CD14-positive monocyte (primary cell): ENCODE data around the gene POR. TPM values are rescaled to one million over a fixed set of nuclear protein-coding genes. Genes with fewer than 3 reads are reported as not detected.

ENCODE experiments used
- DNase-seq, 3 donors: peaks; one replicate each; pipeline ENCODE4 v3.0.0-alpha.2; 2011 to 2022
- H2AFZ ChIP-seq: 2 replicates; pipeline ENCODE4 v1.6.0; 2012; ENCODE audit warnings: mild to moderate bottlenecking, low read depth, low read length, inconsistent platforms; ENCODE audit not compliant: insufficient read depth, poor library complexity, severe bottlenecking
- H3K27ac ChIP-seq, 2 donors: 1 replicate in 1 of 2; 2 replicates in 1 of 2; pipeline ENCODE4 v1.5.1; 2012 to 2013; ENCODE audit warnings: low read length in 2 of 2, control low read depth in 1 of 2, inconsistent platforms in 1 of 2, low read depth in 1 of 2, mild to moderate bottlenecking in 1 of 2
- H3K27me3 ChIP-seq, 2 donors: one replicate each; pipeline versions ENCODE4 v1.6.0 to v1.6.1; 2011 to 2013; ENCODE audit warnings: low read length in 2 of 2; ENCODE audit not compliant: control insufficient read depth in 2 of 2, insufficient read depth in 2 of 2
- H3K36me3 ChIP-seq, 2 donors: replicated peaks in 1 of 2; 1 replicate in 1 of 2; 2 replicates in 1 of 2; pipeline versions ENCODE4 v1.5.1 to v1.6.1; 2012 to 2013; ENCODE audit warnings: low read length in 2 of 2, control low read depth in 1 of 2, inconsistent platforms in 1 of 2, mild to moderate bottlenecking in 1 of 2; ENCODE audit not compliant: insufficient read depth in 2 of 2, control insufficient read depth in 1 of 2
- H3K4me1 ChIP-seq, 2 donors: 1 replicate in 1 of 2; 2 replicates in 1 of 2; pipeline versions ENCODE4 v1.5.1 to v1.6.1; 2012 to 2013; ENCODE audit warnings: low read length in 2 of 2, control low read depth in 1 of 2, inconsistent platforms in 1 of 2, mild to moderate bottlenecking in 1 of 2, moderate library complexity in 1 of 2; ENCODE audit not compliant: insufficient read depth in 2 of 2, control insufficient read depth in 1 of 2
- H3K4me2 ChIP-seq: replicated peaks from 2 replicates; pipeline ENCODE3; 2012; ENCODE audit warnings: low read length, moderate library complexity, mild to moderate bottlenecking; ENCODE audit not compliant: poor library complexity, severe bottlenecking; ENCODE audit errors: extremely low read depth
- H3K4me3 ChIP-seq, 3 experiments: fragments of 200-600 bp in 1 of 3; sonication (generic) in 1 of 3; replicated peaks in 1 of 3; 1 replicate in 2 of 3; 2 replicates in 1 of 3; pipeline ENCODE4 v1.5.1; 2011 to 2013; ENCODE audit warnings: low read length in 3 of 3, mild to moderate bottlenecking in 3 of 3, control low read depth in 2 of 3, low read depth in 2 of 3, inconsistent platforms in 1 of 3, moderate library complexity in 1 of 3
- H3K79me2 ChIP-seq: 2 replicates; pipeline ENCODE4 v1.6.0; 2012; ENCODE audit warnings: mild to moderate bottlenecking, control low read depth, inconsistent platforms, low read length, moderate library complexity; ENCODE audit not compliant: insufficient read depth
- H3K9ac ChIP-seq: 2 replicates; pipeline ENCODE4 v1.6.0; 2017; ENCODE audit warnings: low read length, mild to moderate bottlenecking; ENCODE audit not compliant: insufficient read depth, poor library complexity, severe bottlenecking
- H3K9me3 ChIP-seq, 2 donors: replicated peaks in 1 of 2; 1 replicate in 1 of 2; 2 replicates in 1 of 2; pipeline versions ENCODE4 v1.5.1 to v1.6.1; 2012 to 2013; ENCODE audit warnings: low read length in 2 of 2, control low read depth in 1 of 2; ENCODE audit not compliant: control insufficient read depth in 1 of 2, insufficient read depth in 1 of 2
- H4K20me1 ChIP-seq: 2 replicates; pipeline ENCODE4 v1.6.0; 2012; ENCODE audit warnings: mild to moderate bottlenecking, low read length, control low read depth, moderate library complexity; ENCODE audit not compliant: insufficient read depth
- H3K27ac Mint-ChIP-seq, 7 donors: one replicate each; pipeline ENCODE4 v1.8.0; 2020; ENCODE audit warnings: mild to moderate bottlenecking in 7 of 7, mixed read lengths in 7 of 7, moderate library complexity in 6 of 7, inconsistent platforms in 2 of 7
- H3K27me3 Mint-ChIP-seq, 3 donors: one replicate each; pipeline ENCODE4 v1.8.0; 2021 to 2022; ENCODE audit warnings: low read depth in 3 of 3, mild to moderate bottlenecking in 3 of 3, mixed read lengths in 3 of 3, moderate library complexity in 3 of 3, inconsistent platforms in 1 of 3
- H3K36me3 Mint-ChIP-seq, 2 donors: one replicate each; pipeline ENCODE4 v1.8.0; 2020; ENCODE audit warnings: mixed read lengths in 2 of 2, inconsistent platforms in 1 of 2, mild to moderate bottlenecking in 1 of 2
- H3K4me1 Mint-ChIP-seq: one replicate; pipeline ENCODE4 v1.8.0; 2020; ENCODE audit warnings: mild to moderate bottlenecking, mixed read lengths
- H3K4me3 Mint-ChIP-seq, 2 donors: one replicate each; pipeline ENCODE4 v1.8.0; 2020; ENCODE audit warnings: mild to moderate bottlenecking in 2 of 2, mixed read lengths in 2 of 2, moderate library complexity in 1 of 2
- H3K9me3 Mint-ChIP-seq, 7 donors: one replicate each; pipeline ENCODE4 v1.8.0; 2020 to 2022; ENCODE audit warnings: mixed read lengths in 7 of 7, mild to moderate bottlenecking in 6 of 7, moderate library complexity in 6 of 7, inconsistent platforms in 2 of 7
- CTCF ChIP-seq: fragments of 200-600 bp; IDR thresholded peaks from one replicate; pipeline ENCODE4 v1.8.0; 2022; ENCODE audit warnings: antibody characterized with exemption, mild to moderate bottlenecking
- WGBS: methylation state at CpG from one replicate; pipeline ENCODE4 v1.1.5; 2013; ENCODE audit warnings: missing lambda C conversion rate; ENCODE audit not compliant: insufficient coverage; 5-methylcytosine and 5-hydroxymethylcytosine counted together
- intact Hi-C, 2 donors: fragments of 100-400 bp; cut with micrococcal nuclease; formaldehyde crosslinking; loops; one replicate each; pipeline versions ENCODE4 v1.15.0 to v1.15.1; 2023
- polyA plus RNA-seq, 3 donors: library from polyadenylated mRNA; depleted of rRNA in 1 of 3; unstranded in 2 of 3; stranded (reverse) in 1 of 3; fragments of 300-500 nt in 2 of 3; fragments of >200 nt in 1 of 3; fragmentation: Illumina TruSeq in 2 of 3; gene quantifications; 1 replicate in 2 of 3; 2 replicates in 1 of 3; pipeline ENCODE4 v1.2.3, GENCODE V29; 2012 to 2021

Gene POR
- polyA plus RNA-seq, 3 donors, result 90.5 to 102 (median 98.1) TPM

GRCh38 chr7:75969704-75970498 is 54.9 kb downstream of the POR start:
- Histone ChIP-seq H3K27me3 (no peaks in the 10 kb centered on the region), H3K4me1 (peaks cover 33 to 35% of the 10 kb centered on the region in 2 donors), H3K4me3 (no peak overlapping the region), H3K36me3 (peaks cover 21 to 45% of the 10 kb centered on the region in 2 donors), H3K27ac (no peak overlapping the region), H3K79me2 (no peaks in the 10 kb centered on the region), H4K20me1 (peaks cover 56% of the 10 kb centered on the region), H3K9ac (no peak overlapping the region), H3K9me3 (no peaks in the 10 kb centered on the region), H3K4me2 (no peak overlapping the region), H2AFZ (no peak overlapping the region)
- DNase-seq, result no peak
- WGBS, result 97% methylated on average over 24 of the region's 30 CpGs
- intact Hi-C loops, result loop anchor here in 1 of 2 donors (5.0 kb wide), 1 partner anchor 53 kb away; the partner anchor contains the start of gene POR
- Mint-ChIP-seq H3K36me3 (peaks cover 58 to 74% of the 10 kb centered on the region in 2 donors), H3K4me1 (peaks cover 37% of the 10 kb centered on the region), H3K27me3 (peaks cover 0 to 3% (median 2%) of the 10 kb centered on the region in 3 donors), H3K27ac (peak overlapping the region in 1 of 7 donors; percentile 69), H3K9me3 (no peaks in the 10 kb centered on the region), H3K4me3 (no peak overlapping the region)
- no peak for TF ChIP-seq CTCF

GRCh38 chr7:75971309-75971960 is 56.5 kb downstream of the POR start:
- Histone ChIP-seq H3K27me3 (no peaks in the 10 kb centered on the region), H3K4me2 (peak overlapping the region; percentile 56), H3K36me3 (peaks cover 15 to 36% of the 10 kb centered on the region in 2 donors), H3K79me2 (no peaks in the 10 kb centered on the region), H2AFZ (no peak overlapping the region), H3K4me3 (peak overlapping the region in 1 of 3 experiments; percentile 49), H4K20me1 (peaks cover 50% of the 10 kb centered on the region), H3K9me3 (no peaks in the 10 kb centered on the region), H3K27ac (no peak overlapping the region), H3K9ac (peak overlapping the region; percentile 16), H3K4me1 (peaks cover 33 to 35% of the 10 kb centered on the region in 2 donors)
- Mint-ChIP-seq H3K4me3 (peak overlapping the region; percentile 51 to 83), H3K4me1 (peaks cover 37% of the 10 kb centered on the region), H3K36me3 (peaks cover 52 to 73% of the 10 kb centered on the region in 2 donors), H3K9me3 (no peaks in the 10 kb centered on the region), H3K27me3 (peaks cover 0 to 2% (median 2%) of the 10 kb centered on the region in 3 donors), H3K27ac (peak overlapping the region; percentile 70 to 87 (median 79))
- no peak for TF ChIP-seq CTCF
- 79% methylated on average over 11 of the region's 14 CpGs for WGBS
- intact Hi-C loops, result loop anchor here in 1 of 2 donors (5.0 kb wide), 1 partner anchor 54 kb away; the partner anchor contains the start of gene POR
- no peak for DNase-seq
